ENCODE data around the gene HELQ.

DNA sequence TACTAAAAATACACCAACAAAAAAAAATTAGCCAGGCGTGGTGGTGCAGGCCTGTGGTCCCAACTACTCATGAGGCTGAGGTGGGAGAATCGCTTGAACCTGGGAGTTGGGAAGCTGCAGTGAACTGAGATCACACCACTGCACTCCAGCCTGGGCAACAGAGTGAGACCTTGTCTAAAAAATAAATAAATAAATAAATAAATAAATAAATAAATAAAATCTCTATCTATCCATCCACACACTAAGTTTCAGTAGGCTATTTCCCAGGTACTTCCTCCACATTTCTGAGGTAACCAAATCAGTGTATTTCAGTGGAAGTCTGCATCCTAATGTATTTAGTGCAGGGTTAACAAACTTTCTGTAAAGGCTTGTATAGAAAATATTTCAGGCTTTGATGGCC is 18.3 kb upstream of the HELQ start:
- TF ChIP-seq POLR2AphosphoS5 (IDR thresholded peaks at IDR 0.05; ENCODE audit: low read depth, low read length) (no peak), POLR2A (IDR thresholded peaks at IDR 0.05; ENCODE audit: low read depth, low read length) (no peak)
